ENCODE data around the gene CCDC195. TPM values are rescaled to one million over a fixed set of nuclear protein-coding genes. Genes with fewer than 3 reads are reported as not detected.

CCDC195 gene
- total RNA-seq, 2 donors from 2014 or later: not detected

DNA sequence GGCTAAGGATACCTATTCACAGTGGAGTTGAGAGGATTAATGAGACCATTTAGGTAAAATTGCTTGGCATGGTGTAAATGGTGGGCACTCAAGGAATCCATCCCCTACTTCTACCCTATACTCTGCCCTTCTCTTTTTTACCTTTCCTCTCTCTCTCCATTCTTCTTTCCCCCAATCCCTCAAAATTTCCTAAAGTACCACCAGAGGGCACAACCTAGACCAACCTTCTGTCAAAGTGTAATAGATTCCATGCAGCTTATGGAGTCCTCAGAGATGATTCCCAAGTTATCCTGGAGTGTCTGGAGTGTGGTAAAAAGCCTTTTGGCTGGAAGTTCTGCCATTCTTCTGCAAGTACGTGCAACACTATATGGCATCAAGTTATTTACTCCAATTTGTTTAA is 33.0 kb upstream of the CCDC195 start:
- Histone ChIP-seq H3K9ac (ENCODE audit: low read depth in 2 of 2, low read length in 2 of 2) (no peak overlapping the region), H3K4me1 (no peaks in the 10 kb centered on the region), H3K27me3 (no peaks in the 10 kb centered on the region), H3K4me3 (no peak overlapping the region), H3K9me3 (no peaks in the 10 kb centered on the region), H3K36me3 (no peaks in the 10 kb centered on the region), H3K27ac (no peak overlapping the region)
- TF ChIP-seq, protein P1, sequence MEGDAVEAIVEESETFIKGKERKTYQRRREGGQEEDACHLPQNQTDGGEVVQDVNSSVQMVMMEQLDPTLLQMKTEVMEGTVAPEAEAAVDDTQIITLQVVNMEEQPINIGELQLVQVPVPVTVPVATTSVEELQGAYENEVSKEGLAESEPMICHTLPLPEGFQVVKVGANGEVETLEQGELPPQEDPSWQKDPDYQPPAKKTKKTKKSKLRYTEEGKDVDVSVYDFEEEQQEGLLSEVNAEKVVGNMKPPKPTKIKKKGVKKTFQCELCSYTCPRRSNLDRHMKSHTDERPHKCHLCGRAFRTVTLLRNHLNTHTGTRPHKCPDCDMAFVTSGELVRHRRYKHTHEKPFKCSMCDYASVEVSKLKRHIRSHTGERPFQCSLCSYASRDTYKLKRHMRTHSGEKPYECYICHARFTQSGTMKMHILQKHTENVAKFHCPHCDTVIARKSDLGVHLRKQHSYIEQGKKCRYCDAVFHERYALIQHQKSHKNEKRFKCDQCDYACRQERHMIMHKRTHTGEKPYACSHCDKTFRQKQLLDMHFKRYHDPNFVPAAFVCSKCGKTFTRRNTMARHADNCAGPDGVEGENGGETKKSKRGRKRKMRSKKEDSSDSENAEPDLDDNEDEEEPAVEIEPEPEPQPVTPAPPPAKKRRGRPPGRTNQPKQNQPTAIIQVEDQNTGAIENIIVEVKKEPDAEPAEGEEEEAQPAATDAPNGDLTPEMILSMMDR (IDR thresholded peaks at IDR 0.05): no peak
- intact Hi-C loops (cut with DNase I): no loop called here
- no peak for DNase-seq

DNA sequence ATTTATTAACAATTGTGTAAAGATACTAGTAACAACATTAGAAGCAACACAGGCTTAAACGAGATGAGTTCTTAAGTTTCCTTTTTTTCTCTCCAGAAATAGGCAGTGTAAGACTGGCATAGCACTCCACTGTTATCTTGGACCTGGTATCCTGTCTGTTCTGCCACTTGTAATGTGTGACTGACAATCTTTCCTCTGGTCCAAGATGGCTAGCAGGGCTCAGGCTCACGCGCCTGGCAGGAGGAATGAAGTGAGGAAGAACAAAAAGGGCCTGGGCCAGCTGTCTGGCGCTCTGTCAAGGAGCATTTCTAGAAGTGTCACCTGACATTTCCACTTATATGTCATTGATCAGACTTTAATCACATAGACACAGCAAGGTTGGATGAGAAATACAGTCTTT is 31.6 kb upstream of the CCDC195 start:
- TF ChIP-seq, protein P1 (IDR thresholded peaks at IDR 0.05): no peak
- Histone ChIP-seq H3K4me3 (no peak overlapping the region), H3K27ac (no peak overlapping the region), H3K36me3 (no peaks in the 10 kb centered on the region), H3K27me3 (no peaks in the 10 kb centered on the region), H3K4me1 (no peaks in the 10 kb centered on the region), H3K9me3 (no peaks in the 10 kb centered on the region), H3K9ac (ENCODE audit: low read depth in 2 of 2, low read length in 2 of 2) (no peak overlapping the region)
- DNase-seq: no peak
- intact Hi-C loops (cut with DNase I): no loop called here

DNA sequence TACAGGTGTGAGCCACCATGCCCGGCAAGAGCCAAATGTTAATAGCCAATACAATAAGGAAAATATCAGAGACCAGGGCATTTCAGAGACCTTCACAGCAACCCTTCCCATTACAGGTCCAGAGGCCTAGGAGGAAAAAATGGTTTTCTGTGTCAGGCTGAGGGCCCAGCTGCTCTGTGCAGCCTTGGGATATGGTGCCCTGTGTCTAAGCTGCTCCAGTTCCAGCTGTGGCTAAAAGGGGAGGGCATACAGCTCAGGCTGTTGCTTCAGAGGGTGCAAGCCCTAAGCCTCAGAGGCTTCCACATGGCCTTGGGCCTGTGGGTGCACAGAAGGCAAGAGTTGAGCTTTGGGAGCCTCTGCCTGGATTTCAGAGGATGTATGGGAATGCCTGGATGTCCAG is 20.1 kb upstream of the CCDC195 start:
- intact Hi-C loops (cut with DNase I): no loop called here
- TF ChIP-seq, protein P1 (IDR thresholded peaks at IDR 0.05): no peak
- DNase-seq: no peak
- H3K9me3 ChIP-seq: no peaks in the 10 kb centered on the region
- H3K4me1 ChIP-seq: no peaks in the 10 kb centered on the region
- no peak overlapping the region for H3K27ac ChIP-seq
- no peak overlapping the region for H3K9ac ChIP-seq (ENCODE audit: low read depth in 2 of 2, low read length in 2 of 2)
- H3K36me3 ChIP-seq: no peaks in the 10 kb centered on the region
- H3K27me3 ChIP-seq: no peaks in the 10 kb centered on the region
- H3K4me3 ChIP-seq: no peak overlapping the region

DNA sequence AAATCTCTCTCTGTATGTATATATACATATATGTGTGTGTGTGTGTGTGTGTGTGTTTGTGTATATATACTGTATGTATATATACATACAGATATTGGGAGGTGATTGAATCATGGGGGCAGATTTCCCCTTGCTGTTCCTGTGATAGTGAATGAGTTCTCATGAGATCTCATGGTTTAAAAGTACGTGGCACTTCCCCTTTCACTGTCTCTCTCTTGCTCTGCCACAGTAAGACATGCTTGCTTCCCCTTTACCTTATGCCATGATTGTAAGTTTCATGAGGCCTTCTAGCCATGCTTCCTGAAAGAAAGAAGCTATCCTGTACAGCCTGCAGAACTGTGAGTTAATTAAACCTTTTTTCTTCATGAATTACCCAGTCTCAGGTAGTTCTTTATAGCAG is 18.8 kb upstream of the CCDC195 start:
- TF ChIP-seq, protein P1 (IDR thresholded peaks at IDR 0.05): no peak
- Histone ChIP-seq H3K27ac (no peak overlapping the region), H3K9ac (ENCODE audit: low read depth in 2 of 2, low read length in 2 of 2) (no peak overlapping the region), H3K27me3 (no peaks in the 10 kb centered on the region), H3K36me3 (no peaks in the 10 kb centered on the region), H3K4me1 (no peaks in the 10 kb centered on the region), H3K9me3 (no peaks in the 10 kb centered on the region), H3K4me3 (no peak overlapping the region)
- DNase-seq: no peak
- intact Hi-C loops (cut with DNase I): no loop called here

DNA sequence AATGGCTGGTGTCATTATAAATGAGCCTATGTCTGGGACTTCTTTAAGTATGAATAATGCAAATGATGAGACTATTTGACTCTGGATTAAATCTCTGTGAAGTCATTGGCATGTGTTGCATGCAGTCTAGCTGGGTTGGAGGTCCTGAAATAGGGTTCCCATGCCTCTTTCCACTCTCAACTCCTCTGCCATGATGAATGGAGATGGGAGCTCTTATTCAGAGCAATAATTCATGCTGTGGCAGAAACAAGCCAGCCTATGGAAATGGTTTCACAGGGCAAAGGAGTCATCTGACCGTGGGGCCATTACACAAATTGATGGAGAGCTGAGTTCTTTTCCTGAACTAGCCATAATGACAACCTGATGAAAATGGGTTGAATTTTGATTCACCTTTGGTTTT is 15.5 kb upstream of the CCDC195 start:
- TF ChIP-seq, protein P1 (IDR thresholded peaks at IDR 0.05): no peak
- Histone ChIP-seq H3K9me3 (no peaks in the 10 kb centered on the region), H3K4me3 (no peak overlapping the region), H3K27me3 (no peaks in the 10 kb centered on the region), H3K9ac (ENCODE audit: low read depth in 2 of 2, low read length in 2 of 2) (no peak overlapping the region), H3K4me1 (no peaks in the 10 kb centered on the region), H3K27ac (no peak overlapping the region), H3K36me3 (no peaks in the 10 kb centered on the region)
- no peak for DNase-seq
- intact Hi-C loops (cut with DNase I): no loop called here

DNA sequence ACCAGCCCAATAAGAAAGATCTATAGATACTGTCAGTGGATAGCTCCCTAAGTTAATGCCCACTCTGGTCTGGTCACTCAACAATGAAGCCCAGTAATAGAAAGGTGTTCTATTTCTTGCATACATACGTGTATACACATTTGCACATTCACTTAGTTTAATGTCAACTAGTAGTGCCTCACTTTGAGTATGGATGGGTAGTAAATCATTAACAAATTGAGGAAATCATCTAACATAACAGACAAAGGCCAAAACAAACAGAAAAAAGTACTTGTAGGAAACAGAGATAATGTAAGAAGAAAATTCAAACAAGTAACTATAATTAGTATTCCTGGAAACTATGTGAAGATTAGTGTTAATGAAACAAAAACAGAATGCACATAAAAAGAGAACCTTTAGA is 13.3 kb upstream of the CCDC195 start:
- no peak overlapping the region for H3K27ac ChIP-seq
- intact Hi-C loops (cut with DNase I): no loop called here
- H3K4me3 ChIP-seq: no peak overlapping the region
- H3K9me3 ChIP-seq: no peaks in the 10 kb centered on the region
- no peaks in the 10 kb centered on the region for H3K27me3 ChIP-seq
- no peaks in the 10 kb centered on the region for H3K36me3 ChIP-seq
- no peak for DNase-seq
- TF ChIP-seq, protein P1 (IDR thresholded peaks at IDR 0.05): no peak
- no peaks in the 10 kb centered on the region for H3K4me1 ChIP-seq
- no peak overlapping the region for H3K9ac ChIP-seq (ENCODE audit: low read depth in 2 of 2, low read length in 2 of 2)

Data from colonic mucosa (tissue), 4 donors.